B cell (primary cell): ENCODE results near the gene LPGAT1.

Source experiments
- EZH2 ChIP-seq: IDR thresholded peaks from 2 replicates; pipeline ENCODE4 v1.6.1; 2012; ENCODE audit warnings: borderline replicate concordance, low read depth, mild to moderate bottlenecking, moderate library complexity, low read length; ENCODE audit not compliant: insufficient read depth, poor library complexity, severe bottlenecking
- TF ChIP-seq, protein P1 (sequence below): fragments of 200-600 bp; IDR thresholded peaks from one replicate; pipeline ENCODE4 v1.8.0; 2022; ENCODE audit warnings: antibody characterized with exemption, mild to moderate bottlenecking

DNA sequence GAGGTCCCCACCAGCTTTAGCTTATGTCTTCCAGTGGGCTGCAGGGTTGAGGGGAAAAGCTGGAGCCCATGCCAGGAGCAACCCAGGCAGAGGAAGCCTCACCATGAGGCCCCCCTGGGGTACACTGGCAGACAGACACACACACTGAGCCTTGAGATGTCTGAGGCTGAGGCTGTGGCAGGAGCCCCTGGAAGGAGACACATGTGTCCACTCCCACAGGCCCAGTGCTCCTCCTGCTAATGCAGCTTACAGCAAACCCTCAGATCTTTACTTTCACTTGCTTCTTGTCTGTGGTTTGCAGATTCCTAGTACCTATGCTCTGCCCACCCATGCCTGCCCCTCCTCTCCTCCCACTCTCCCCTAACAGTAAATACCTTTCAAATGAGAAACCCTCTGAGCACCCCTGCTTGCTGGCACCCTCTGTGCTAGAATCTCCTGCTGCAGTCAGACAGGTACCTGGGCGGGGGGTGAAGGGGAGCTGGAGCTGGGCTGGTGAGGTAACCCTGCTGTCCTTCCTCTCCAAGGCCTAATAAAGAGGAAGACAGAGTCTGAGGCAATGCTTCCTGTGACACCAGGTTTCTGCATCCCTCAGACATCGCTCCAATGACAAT is 91.8 kb downstream of the LPGAT1 start:
- TF ChIP-seq, protein P1, sequence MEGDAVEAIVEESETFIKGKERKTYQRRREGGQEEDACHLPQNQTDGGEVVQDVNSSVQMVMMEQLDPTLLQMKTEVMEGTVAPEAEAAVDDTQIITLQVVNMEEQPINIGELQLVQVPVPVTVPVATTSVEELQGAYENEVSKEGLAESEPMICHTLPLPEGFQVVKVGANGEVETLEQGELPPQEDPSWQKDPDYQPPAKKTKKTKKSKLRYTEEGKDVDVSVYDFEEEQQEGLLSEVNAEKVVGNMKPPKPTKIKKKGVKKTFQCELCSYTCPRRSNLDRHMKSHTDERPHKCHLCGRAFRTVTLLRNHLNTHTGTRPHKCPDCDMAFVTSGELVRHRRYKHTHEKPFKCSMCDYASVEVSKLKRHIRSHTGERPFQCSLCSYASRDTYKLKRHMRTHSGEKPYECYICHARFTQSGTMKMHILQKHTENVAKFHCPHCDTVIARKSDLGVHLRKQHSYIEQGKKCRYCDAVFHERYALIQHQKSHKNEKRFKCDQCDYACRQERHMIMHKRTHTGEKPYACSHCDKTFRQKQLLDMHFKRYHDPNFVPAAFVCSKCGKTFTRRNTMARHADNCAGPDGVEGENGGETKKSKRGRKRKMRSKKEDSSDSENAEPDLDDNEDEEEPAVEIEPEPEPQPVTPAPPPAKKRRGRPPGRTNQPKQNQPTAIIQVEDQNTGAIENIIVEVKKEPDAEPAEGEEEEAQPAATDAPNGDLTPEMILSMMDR: no peak
- TF ChIP-seq EZH2: no peak
